Right lobe of liver (tissue), 4 donors: ENCODE results near the gene NUMB.

ENCODE experiments used
- CTCF ChIP-seq, 4 donors: fragments of 200-600 bp in 3 of 4; fragments of 450-650 bp in 1 of 4; IDR thresholded peaks; one replicate each; pipeline versions ENCODE4 v1.5.1 to v1.8.0; 2016 to 2022; ENCODE audit warnings: antibody characterized with exemption in 4 of 4, mild to moderate bottlenecking in 2 of 4
- POLR2A ChIP-seq: fragments of 450-650 bp; IDR thresholded peaks from one replicate; pipeline ENCODE4 v1.6.1; 2017; ENCODE audit warnings: antibody characterized with exemption, mild to moderate bottlenecking
- donor health status: DM: no; HTN: no; CAD: no.
- donor health status: DM: no; HTN: no; CAD: no.
- donor health status: DM: no; HTN: yes; CAD: no.

GRCh38 chr14:73372529-73372928, 85.8 kb downstream of the NUMB start:
- no peak for TF ChIP-seq CTCF (IDR thresholded peaks at IDR 0.05)
- no peak for TF ChIP-seq POLR2A
